ENCODE data around the gene MRPL46. TPM values are rescaled to one million over a fixed set of nuclear protein-coding genes. Genes with fewer than 3 reads are reported as not detected.

MRPL46 gene
- total and polyA plus RNA-seq, 9 of the 15 experiments (the other 6 are each of a cell fraction or from before 2014, with no cell fraction given): 41.2 to 72.2 (median 49.8) TPM

DNA sequence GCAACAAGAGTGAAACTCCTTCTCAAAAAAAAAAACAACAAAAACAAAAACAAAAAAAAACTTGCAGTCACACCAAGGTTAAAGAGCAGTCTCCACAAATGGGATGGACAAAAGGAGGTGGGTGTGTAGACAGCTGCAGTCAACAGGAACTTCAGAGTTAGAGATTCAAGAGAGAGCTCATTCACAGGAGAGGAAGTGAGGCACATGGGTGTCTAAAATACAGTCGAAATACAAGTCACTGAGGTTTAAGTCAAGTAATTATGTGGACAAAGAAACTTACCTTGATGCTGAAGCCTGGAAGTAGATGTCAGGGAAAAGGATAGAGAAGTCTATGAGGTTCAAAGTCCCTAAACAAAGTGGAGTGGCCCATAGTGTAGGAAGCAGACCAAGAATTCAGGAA is 15.1 kb upstream of the MRPL46 start (continued):
- TF ChIP-seq FOXA3 (CRISPR knock-in tag; conservative IDR thresholded peaks at IDR 0.05 in 1 of 2, IDR thresholded peaks at IDR 0.05 in 1 of 2) (no peak), CCAR2 (IDR thresholded peaks at IDR 0.05; ENCODE audit: low read depth, low read length) (no peak), MBD2 (IDR thresholded peaks at IDR 0.05; ENCODE audit: borderline replicate concordance, low read depth) (no peak), ARID2 (IDR thresholded peaks at IDR 0.05) (no peak), SETDB1 (IDR thresholded peaks at IDR 0.05; ENCODE audit: low read length) (no peak), FOXK2 (conservative IDR thresholded peaks at IDR 0.05 in 1 of 2, IDR thresholded peaks at IDR 0.05 in 1 of 2; ENCODE audit: low read depth in 2 of 2) (no peak), ZNF431 (CRISPR knock-in tag; IDR thresholded peaks at IDR 0.05) (no peak), ZEB2 (IDR thresholded peaks at IDR 0.05) (no peak), SIN3A (IDR thresholded peaks at IDR 0.05; ENCODE audit: borderline replicate concordance in 2 of 2, control insufficient read depth in 1 of 2, low read depth in 2 of 2, low read length in 2 of 2) (no peak), DPF2 (IDR thresholded peaks at IDR 0.05) (no peak), SAFB (IDR thresholded peaks at IDR 0.05; ENCODE audit: borderline replicate concordance, low read depth, low read length) (no peak), CREM (IDR thresholded peaks at IDR 0.05; ENCODE audit: low read depth) (no peak)
- TF ChIP-seq, protein P1, sequence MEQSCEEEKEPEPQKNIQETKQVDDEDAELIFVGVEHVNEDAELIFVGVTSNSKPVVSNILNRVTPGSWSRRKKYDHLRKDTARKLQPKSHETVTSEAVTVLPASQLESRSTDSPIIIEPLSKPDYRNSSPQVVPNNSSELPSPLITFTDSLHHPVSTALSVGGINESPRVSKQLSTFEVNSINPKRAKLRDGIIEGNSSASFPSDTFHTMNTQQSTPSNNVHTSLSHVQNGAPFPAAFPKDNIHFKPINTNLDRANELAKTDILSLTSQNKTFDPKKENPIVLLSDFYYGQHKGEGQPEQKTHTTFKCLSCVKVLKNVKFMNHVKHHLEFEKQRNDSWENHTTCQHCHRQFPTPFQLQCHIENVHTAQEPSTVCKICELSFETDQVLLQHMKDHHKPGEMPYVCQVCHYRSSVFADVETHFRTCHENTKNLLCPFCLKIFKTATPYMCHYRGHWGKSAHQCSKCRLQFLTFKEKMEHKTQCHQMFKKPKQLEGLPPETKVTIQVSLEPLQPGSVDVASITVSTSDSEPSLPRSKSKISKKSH (CRISPR knock-in tag; IDR thresholded peaks at IDR 0.05): no peak

All from K562 (cell line).